ENCODE results near the gene ALOX5. TPM values are rescaled to one million over a fixed set of nuclear protein-coding genes. Genes with fewer than 3 reads are reported as not detected.
A peak's percentile ranks its signal among the peaks of the same experiment; 100 is the strongest.

Gene ALOX5
- total RNA-seq, 2 donors from 2014 or later = 42.5 to 63.0 TPM

DNA sequence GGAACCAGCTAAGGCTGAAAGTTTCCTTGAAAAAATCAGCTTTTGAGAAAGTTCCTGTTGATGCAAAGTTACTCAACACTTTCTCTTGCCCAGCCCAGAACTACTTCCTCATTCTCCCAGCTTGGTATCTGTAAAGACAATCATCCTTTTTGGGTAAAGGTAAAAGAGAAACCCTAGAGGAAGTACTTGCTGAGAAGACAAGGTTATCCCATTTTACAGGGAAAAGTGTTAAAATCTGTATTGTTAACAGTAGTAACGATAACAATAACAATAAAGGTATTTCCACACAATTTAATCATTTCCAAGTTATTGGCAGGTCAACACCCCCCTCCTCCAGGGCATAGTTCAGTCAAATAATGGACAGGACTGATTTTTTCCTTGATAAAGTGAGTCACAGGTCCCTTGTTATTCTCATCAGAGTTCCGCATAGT, 2.4 kb downstream of the ALOX5 start:
- H3K36me3 ChIP-seq (replicated peaks in 1 of 2; ENCODE audit: insufficient read depth in 1 of 2, low read depth in 2 of 2) = no peaks in the 10 kb centered on the region
- no peaks in the 10 kb centered on the region for H3K27me3 ChIP-seq
- H3K9me3 ChIP-seq = no peaks in the 10 kb centered on the region
- no peak overlapping the region for H3K4me3 ChIP-seq
- DNase-seq = no peak
- WGBS, 2 donors = 54 to 56% methylated on average over 2 of the region's 2 CpGs
- TF ChIP-seq POLR2A (IDR thresholded peaks at IDR 0.05) = no peak
- ATAC-seq = no peak
- H3K27ac ChIP-seq = peak overlapping the region in 1 of 4 donors; percentile 19
- peaks cover 28% of the 10 kb centered on the region for H3K4me1 ChIP-seq
- intact Hi-C loops (cut with DNase I) = no loop called here

DNA sequence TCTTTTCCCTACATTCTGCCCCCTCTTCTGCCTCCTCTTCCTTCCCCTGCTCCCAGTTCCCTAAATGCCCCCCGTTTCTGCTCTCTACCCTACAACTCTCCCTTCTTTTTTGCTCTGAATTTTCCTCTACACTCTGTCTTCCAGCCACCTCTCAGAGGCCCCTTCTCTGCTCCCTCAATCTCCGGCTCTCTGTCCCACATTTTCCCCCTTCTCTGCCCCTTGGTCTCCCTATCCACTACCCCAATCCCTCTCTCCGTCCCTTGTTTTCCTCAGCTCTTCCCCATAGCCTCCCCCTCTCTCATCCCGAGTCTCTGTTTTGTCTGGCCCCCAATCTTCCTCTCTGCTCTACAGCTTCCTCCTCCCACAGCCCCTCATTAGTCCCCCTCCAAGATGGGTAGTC, 3.3 kb downstream of the ALOX5 start:
- H3K27ac ChIP-seq = no peak overlapping the region
- WGBS, 2 donors = 77 to 79% methylated on average over 4 of the region's 4 CpGs
- H3K4me3 ChIP-seq = no peak overlapping the region
- intact Hi-C loops (cut with DNase I) = no loop called here
- H3K9me3 ChIP-seq = no peaks in the 10 kb centered on the region
- DNase-seq (no peak), ATAC-seq (no peak)
- no peaks in the 10 kb centered on the region for H3K27me3 ChIP-seq
- no peaks in the 10 kb centered on the region for H3K36me3 ChIP-seq (replicated peaks in 1 of 2; ENCODE audit: insufficient read depth in 1 of 2, low read depth in 2 of 2)
- H3K4me1 ChIP-seq = peaks cover 28% of the 10 kb centered on the region
- TF ChIP-seq POLR2A (IDR thresholded peaks at IDR 0.05) = no peak
- TF ChIP-seq, protein P1, sequence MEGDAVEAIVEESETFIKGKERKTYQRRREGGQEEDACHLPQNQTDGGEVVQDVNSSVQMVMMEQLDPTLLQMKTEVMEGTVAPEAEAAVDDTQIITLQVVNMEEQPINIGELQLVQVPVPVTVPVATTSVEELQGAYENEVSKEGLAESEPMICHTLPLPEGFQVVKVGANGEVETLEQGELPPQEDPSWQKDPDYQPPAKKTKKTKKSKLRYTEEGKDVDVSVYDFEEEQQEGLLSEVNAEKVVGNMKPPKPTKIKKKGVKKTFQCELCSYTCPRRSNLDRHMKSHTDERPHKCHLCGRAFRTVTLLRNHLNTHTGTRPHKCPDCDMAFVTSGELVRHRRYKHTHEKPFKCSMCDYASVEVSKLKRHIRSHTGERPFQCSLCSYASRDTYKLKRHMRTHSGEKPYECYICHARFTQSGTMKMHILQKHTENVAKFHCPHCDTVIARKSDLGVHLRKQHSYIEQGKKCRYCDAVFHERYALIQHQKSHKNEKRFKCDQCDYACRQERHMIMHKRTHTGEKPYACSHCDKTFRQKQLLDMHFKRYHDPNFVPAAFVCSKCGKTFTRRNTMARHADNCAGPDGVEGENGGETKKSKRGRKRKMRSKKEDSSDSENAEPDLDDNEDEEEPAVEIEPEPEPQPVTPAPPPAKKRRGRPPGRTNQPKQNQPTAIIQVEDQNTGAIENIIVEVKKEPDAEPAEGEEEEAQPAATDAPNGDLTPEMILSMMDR (IDR thresholded peaks at IDR 0.05) = no peak

DNA sequence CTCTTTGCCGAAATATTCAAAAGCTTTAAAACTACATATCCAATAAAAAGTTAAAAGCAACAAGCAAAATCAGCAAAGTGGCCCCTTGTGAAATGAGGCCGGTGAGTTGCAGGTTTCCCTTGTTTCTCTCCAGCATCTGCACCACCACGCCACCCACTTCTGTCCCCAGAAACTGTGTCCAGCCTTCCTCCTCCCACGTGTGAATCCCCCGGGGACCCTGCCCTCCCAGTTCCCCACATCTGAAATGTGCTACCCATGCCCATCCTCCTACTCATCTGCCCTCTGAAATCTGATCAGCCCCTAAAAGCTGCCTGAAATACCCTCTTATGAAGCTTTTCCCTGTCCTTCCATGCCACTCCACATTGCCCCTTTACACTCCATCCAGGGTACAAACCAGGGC, 3.8 kb downstream of the ALOX5 start:
- Histone ChIP-seq H3K27me3 (no peaks in the 10 kb centered on the region), H3K4me1 (peaks cover 28% of the 10 kb centered on the region), H3K27ac (no peak overlapping the region), H3K9me3 (no peaks in the 10 kb centered on the region), H3K4me3 (no peak overlapping the region), H3K36me3 (replicated peaks in 1 of 2; ENCODE audit: insufficient read depth in 1 of 2, low read depth in 2 of 2) (no peaks in the 10 kb centered on the region)
- DNase-seq = no peak
- ATAC-seq = no peak
- 78 to 79% methylated on average over 5 of the region's 5 CpGs for WGBS, 2 donors
- intact Hi-C loops (cut with DNase I) = no loop called here
- TF ChIP-seq, protein P1 (IDR thresholded peaks at IDR 0.05) = no peak
- no peak for TF ChIP-seq POLR2A (IDR thresholded peaks at IDR 0.05)

GRCh38 chr10:45378914-45379726, 5.1 kb downstream of the ALOX5 start:
- 79 to 82% methylated on average over 12 of the region's 12 CpGs for WGBS, 2 donors
- Histone ChIP-seq H3K27me3 (no peaks in the 10 kb centered on the region), H3K4me1 (peaks cover 18% of the 10 kb centered on the region), H3K36me3 (replicated peaks in 1 of 2; ENCODE audit: insufficient read depth in 1 of 2, low read depth in 2 of 2) (no peaks in the 10 kb centered on the region), H3K4me3 (no peak overlapping the region), H3K27ac (peak overlapping the region in 2 of 4 donors; percentile 8 to 56), H3K9me3 (no peaks in the 10 kb centered on the region)
- intact Hi-C loops (cut with DNase I) = no loop called here
- TF ChIP-seq, protein P1 (IDR thresholded peaks at IDR 0.05) = no peak
- peak in 1 of 3 donors; percentile 29 for TF ChIP-seq POLR2A (IDR thresholded peaks at IDR 0.05)
- DNase-seq = peak in 1 of 4 donors; percentile 50
- ATAC-seq = no peak

- H3K27me3 ChIP-seq = no peaks in the 10 kb centered on the region
- ATAC-seq (no peak), DNase-seq (peak in 2 of 4 donors; percentile 20 to 75)
- TF ChIP-seq, protein P1 (IDR thresholded peaks at IDR 0.05) = no peak
- TF ChIP-seq POLR2A (IDR thresholded peaks at IDR 0.05) = no peak
- H3K36me3 ChIP-seq (replicated peaks in 1 of 2; ENCODE audit: insufficient read depth in 1 of 2, low read depth in 2 of 2) = no peaks in the 10 kb centered on the region
- no peaks in the 10 kb centered on the region for H3K9me3 ChIP-seq
- H3K27ac ChIP-seq = peak overlapping the region in 1 of 4 donors; percentile 56
- intact Hi-C loops (cut with DNase I) = no loop called here
- H3K4me1 ChIP-seq = peaks cover 9% of the 10 kb centered on the region
- WGBS, 2 donors = 82 to 98% methylated on average over 10 to 12 of the region's 14 CpGs
- H3K4me3 ChIP-seq = no peak overlapping the region
These were observed 6.0 kb downstream of the ALOX5 start for GRCh38 chr10:45379891-45380540.

Measured in body of pancreas (tissue), 4 donors.